GM19468 (cell line): ENCODE results near the gene CYP46A1.
"Not testable (repeated sequence)": the region's sequence is repeated elsewhere in the genome, so short reads cannot be mapped to it uniquely, and the experiment has no call there.

Experiments
- ATAC-seq: cut with Tn5 transposase; IDR thresholded peaks from one replicate; pipeline ENCODE4 v1.9.1; 2021; ENCODE audit warnings: mild to moderate bottlenecking, moderate library complexity, moderate number of reproducible peaks; ENCODE audit not compliant: unreplicated experiment; ENCODE audit errors: extremely low read depth

Gene CYP46A1

DNA sequence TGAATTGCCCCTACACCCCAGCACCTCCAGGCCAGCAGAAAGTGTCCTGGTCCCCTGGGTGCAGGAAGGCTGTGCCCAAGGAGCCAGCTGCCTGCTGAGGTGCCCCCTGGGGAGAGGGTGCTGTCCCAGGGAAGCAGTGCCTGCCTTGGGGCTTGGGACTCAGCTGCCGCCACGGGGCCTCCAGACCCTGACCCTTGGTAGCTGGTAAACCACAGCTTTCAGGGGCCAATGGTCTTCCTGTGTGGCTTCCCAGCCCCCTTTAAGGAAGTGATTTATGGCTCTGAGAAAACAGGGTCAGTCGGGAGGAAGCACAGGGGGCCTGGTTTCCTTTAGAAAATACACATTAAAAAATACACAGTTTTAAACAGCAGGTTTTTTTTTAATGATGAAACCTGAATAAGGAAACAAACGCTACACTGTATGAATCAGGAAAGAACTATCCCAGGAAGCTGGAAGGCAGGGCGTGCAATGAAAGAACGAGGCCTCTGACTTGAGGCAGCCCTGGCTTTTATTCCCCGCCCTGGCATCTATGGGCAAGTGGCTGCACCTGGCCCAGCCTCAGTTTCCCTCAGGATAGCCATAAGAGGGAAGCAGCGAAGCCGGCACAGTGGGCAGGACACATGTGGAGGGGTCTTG, 68.5 kb downstream of the CYP46A1 start:
- ATAC-seq = no peak

DNA sequence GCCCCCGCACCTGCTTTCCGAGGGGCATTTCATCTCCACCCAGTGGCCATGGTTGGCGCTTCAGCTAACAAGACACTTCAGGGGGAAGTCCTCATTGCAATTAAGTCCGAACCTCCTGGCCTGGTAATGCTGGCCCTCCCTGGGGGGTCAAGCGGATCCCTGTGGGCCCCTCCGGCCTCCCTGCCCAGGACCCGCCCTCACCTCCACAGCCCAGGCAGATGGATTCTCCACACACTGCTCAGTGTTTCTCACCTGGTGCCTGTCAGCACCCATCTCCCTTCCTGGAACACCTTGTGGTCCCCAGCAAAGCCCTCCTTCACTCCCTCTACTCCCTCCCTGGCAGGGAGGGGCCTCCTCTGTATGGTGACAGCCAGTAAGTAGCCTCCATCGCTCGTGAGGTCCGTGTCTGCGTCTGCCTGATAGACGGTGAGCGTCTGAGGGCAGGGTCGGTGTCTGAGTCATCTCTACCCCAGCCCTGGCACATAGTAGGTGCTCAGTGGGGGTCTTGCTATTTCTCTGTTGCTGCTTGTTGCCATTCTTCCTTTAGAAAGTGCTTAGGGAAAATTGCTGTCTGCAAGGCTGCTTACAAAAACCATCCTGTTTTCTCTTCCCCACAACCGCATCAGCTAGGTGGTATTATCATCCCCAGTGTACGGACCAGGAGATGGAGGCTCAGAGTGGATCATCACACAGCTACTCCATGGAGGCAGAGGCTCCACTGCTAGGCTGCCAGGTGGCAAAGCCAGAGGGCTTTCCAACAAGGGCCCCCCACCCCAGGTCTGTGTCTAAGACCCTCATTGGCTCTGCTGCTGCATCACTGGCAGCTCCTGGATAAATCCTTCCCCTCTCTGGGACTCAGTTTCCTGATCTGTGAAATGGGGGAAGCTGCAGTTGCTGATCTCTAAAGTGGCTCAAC, 69.4 kb downstream of the CYP46A1 start:
- no peak for ATAC-seq

- no peak for ATAC-seq
Observed at GRCh38 chr14:99754141-99755067, 70.3 kb downstream of the CYP46A1 start.

DNA sequence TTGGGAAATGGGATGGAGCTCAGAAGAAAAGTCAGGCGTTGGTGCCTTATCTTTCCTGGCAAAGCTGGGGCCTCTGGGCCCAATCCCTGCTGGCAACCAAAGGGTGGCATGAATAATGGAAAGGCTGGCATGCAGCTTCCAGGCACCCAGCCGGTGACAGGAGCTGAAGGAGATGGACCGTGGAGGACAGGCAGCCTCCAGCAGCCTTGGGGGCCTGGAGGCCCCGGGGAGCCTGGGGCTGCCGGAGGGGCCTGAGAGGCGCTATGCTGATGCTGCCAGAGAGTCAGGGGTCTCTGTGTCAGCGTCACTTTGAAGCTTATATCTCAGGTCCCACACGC, 70.9 kb downstream of the CYP46A1 start:
- ATAC-seq = no peak

GRCh38 chr14:99755629-99756603, 71.8 kb downstream of the CYP46A1 start:
- ATAC-seq = no peak

DNA sequence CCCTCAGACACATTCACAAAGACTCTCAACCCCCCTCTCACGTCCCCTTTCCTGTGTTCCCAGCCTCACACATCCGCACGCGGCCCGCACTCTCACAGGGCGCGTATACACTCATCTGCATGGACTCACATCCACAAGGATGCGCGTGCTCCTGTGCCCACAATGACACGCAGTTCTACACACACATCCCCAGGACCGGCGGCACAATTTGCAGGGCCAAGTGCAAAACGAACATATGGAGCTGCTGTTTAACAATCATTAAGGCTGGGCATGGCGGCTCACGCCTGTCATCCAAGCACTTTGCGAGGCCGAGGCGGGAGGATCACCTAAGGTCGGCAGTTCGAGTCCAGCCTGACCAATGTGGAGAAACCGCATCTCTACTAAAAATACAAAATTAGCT, 72.7 kb downstream of the CYP46A1 start:
- no peak for ATAC-seq

GRCh38 chr14:99757331-99758070, 73.4 kb downstream of the CYP46A1 start:
- no peak for ATAC-seq

DNA sequence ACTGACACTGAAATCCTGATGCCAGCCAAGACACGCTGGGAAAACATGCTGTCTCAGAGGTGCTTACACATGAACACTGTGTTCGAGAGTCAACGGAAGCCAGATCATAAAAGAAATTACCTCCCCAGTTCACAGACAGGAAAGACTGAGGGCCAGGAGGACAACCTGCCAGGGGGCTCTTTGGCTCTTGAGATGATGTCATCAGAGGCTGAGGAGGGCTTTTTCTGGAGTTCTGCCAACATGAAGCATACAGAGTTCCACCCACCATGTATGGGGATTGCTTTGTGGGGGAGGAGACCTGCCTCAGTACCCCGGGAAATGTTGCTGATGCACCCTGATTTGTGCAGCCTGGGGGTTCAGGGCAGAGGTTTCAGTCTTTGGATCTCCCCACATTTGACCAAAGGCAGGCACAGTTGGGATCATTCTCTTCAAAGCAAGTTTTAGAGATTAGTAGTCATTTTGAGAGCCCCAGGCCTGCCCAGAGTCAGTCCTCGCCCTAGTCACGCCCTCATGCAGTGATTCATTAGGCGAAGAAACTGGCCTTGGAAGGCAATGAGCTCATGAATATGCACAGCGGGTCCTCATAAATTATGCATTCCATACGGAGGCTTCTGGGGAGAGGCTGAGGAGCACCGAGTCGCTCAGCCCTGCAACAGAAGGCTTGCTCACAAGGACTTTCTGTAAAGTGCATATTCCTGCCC, 74.2 kb downstream of the CYP46A1 start:
- ATAC-seq = no peak

GRCh38 chr14:99758872-99759545, 74.9 kb downstream of the CYP46A1 start:
- no peak for ATAC-seq

GRCh38 chr14:99759546-99759925, 75.4 kb downstream of the CYP46A1 start:
- ATAC-seq = no peak

GRCh38 chr14:99760817-99761216, 76.7 kb downstream of the CYP46A1 start:
- ATAC-seq = no peak

DNA sequence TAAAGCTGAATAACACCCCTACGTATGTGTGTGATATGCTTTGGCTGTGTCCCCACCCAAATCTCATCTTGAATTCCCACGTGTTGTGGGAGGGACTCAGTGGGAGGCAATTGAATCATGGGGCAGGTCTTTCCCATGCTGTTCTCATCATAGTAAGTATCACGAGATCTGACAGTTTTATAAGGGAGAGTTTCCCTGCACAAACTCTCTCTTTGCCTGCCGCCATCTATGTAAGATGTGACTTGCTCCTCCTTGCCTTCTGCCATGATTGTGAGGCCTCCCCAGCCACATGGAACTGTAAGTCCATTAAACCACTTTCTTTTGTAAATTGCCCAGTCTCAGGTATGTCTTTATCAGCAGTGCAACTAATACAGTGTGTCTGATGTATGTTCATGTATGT, 78.8 kb downstream of the CYP46A1 start:
- ATAC-seq = not testable (repeated sequence)

- ATAC-seq = no peak
Observed at GRCh38 chr14:99763527-99764221, 79.6 kb downstream of the CYP46A1 start.

- ATAC-seq = no peak
Observed at GRCh38 chr14:99764222-99764706, 80.2 kb downstream of the CYP46A1 start.

GRCh38 chr14:99768381-99768780, 84.3 kb downstream of the CYP46A1 start:
- no peak for ATAC-seq

- no peak for ATAC-seq
Observed at GRCh38 chr14:99769123-99769522, 85.0 kb downstream of the CYP46A1 start.

- no peak for ATAC-seq
Observed at GRCh38 chr14:99769799-99770198, 85.7 kb downstream of the CYP46A1 start.
